Measurements from ENCODE around the gene HPN.

HPN gene

DNA sequence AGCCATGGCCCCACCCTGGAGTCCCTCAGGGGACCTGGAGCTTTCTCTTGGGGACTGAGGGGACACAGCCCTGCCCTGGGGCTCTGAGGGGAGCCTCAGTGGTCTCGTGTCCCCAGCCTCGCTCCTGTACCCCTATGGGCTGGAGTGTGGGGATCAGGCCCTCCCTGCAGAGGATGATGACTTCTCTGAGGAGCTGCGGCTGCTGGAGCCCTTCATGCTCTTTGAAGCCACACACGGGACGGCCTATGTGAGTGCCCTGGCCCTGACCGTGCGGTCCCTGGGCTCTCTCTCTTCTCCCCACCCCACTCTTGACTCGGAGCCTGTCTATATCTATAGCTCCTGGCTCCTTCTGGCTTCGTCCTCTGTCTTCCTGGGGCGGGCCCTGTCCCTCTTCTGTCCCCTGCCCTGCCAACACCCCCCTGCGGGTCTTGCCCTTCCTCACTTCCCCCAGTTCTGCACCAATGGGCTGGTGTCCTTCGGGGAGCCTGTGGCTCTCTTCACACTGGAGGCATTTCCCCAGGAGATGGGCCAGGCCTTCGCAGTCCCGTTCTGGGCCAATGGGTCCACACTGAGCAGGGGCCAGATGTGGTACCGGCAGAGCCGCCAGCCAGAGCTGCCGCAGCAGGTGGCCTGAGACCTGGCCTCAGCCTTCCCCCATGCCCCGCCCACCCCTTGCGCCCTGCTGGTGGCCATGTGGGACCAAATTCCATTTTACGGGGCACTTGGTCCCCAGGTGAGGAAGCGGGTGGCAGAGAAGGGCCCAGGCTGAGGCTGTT lies 33.1 kb downstream of the HPN start:
- Histone ChIP-seq H3K9me3 (ENCODE audit: insufficient read depth, low read length) (no peaks in the 10 kb centered on the region; the same call in 1 of the 2 replicates), H4K20me1 (ENCODE audit: low read depth, low read length) (no peaks in the 10 kb centered on the region), H3K27me3 (ENCODE audit: low read length) (no peaks in the 10 kb centered on the region), H3K4me3 (ENCODE audit: insufficient read depth, low read length, poor library complexity, severe bottlenecking) (no peak overlapping the region), H3K27ac (ENCODE audit: low read depth, low read length) (no peak overlapping the region), H3F3A (ENCODE audit: insufficient read depth) (0 out of 2 replicates have a peak, but pooled peaks cover 3% of the 10 kb centered on the region), H2AFZ (ENCODE audit: low read depth, low read length, severe bottlenecking) (no peak overlapping the region), H3K79me2 (ENCODE audit: insufficient read depth, low read length) (no peaks in the 10 kb centered on the region), H3K9ac (ENCODE audit: low read length) (no peak overlapping the region), H3K9me2 (replicated peaks; ENCODE audit: insufficient read depth, low read length) (no peaks in the 10 kb centered on the region), H3K36me3 (ENCODE audit: low read length) (no peaks in the 10 kb centered on the region), H3K4me2 (ENCODE audit: low read depth, low read length, poor library complexity, severe bottlenecking) (no peak overlapping the region)
- no peak for TF ChIP-seq CTCF (IDR thresholded peaks at IDR 0.05; ENCODE audit: insufficient read depth, low read length, poor library complexity, severe bottlenecking)
- no peak for TF ChIP-seq EZH2phosphoT487 (conservative IDR thresholded peaks at IDR 0.05; ENCODE audit: low read length)

DNA sequence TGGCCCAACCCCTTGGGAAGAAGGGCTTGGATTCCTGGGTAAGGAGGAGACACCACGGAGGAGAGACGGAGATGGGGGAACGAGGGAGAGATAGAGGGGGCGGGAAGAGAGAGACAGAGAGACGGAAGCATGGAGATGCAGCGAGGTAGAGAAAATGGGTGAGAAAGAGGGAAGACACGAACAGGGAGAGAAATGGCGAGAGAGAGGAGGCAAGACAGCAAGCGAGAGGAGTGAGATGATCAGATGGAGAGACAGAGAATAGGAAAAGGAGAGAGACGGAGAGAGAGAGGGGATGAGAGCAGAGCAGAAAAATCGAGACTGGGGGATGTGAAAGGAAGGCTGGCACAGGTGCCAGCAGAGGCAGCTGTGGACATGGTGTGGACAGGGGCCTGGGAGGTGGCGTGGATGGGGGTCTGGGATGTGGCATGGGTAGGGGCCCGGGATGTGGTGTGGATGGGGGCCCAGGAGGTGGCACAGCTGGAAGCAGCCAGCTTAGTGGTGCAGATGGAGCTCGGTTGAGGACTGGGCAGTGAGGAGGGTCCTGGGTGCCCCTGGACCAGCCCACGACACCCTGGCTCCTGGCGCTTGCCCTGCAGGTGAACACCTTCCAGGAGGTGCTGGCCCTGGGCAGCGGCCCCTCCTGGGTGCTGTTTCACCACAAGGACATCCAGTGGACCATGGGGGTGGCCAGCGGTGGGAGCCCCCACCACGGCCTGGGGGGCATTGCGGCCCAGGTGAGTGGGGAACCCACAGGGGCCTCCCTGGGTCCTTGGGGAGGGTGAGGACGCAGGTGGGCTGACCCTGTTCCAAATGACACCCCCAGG lies 33.9 kb downstream of the HPN start:
- Histone ChIP-seq H2AFZ (ENCODE audit: low read depth, low read length, severe bottlenecking) (no peak overlapping the region), H3K27ac (ENCODE audit: low read depth, low read length) (no peak overlapping the region), H3K4me2 (ENCODE audit: low read depth, low read length, poor library complexity, severe bottlenecking) (no peak overlapping the region), H4K20me1 (ENCODE audit: low read depth, low read length) (no peaks in the 10 kb centered on the region), H3K9ac (ENCODE audit: low read length) (no peak overlapping the region), H3F3A (ENCODE audit: insufficient read depth) (0 out of 2 replicates have a peak, but pooled peaks cover 3% of the 10 kb centered on the region), H3K9me3 (ENCODE audit: insufficient read depth, low read length) (no peaks in the 10 kb centered on the region; the same call in 1 of the 2 replicates), H3K4me3 (ENCODE audit: insufficient read depth, low read length, poor library complexity, severe bottlenecking) (no peak overlapping the region), H3K79me2 (ENCODE audit: insufficient read depth, low read length) (no peaks in the 10 kb centered on the region), H3K27me3 (ENCODE audit: low read length) (no peaks in the 10 kb centered on the region), H3K36me3 (ENCODE audit: low read length) (no peaks in the 10 kb centered on the region), H3K9me2 (replicated peaks; ENCODE audit: insufficient read depth, low read length) (no peaks in the 10 kb centered on the region)
- TF ChIP-seq CTCF (IDR thresholded peaks at IDR 0.05; ENCODE audit: insufficient read depth, low read length, poor library complexity, severe bottlenecking) (no peak), EZH2phosphoT487 (conservative IDR thresholded peaks at IDR 0.05; ENCODE audit: low read length) (no peak)

GRCh38 chr19:35076026-35076370 lies 34.5 kb downstream of the HPN start:
- Histone ChIP-seq H3F3A (ENCODE audit: insufficient read depth) (no peaks in the 10 kb centered on the region), H3K27ac (ENCODE audit: low read depth, low read length) (no peak overlapping the region), H3K36me3 (ENCODE audit: low read length) (no peaks in the 10 kb centered on the region), H3K9me2 (replicated peaks; ENCODE audit: insufficient read depth, low read length) (no peaks in the 10 kb centered on the region), H3K9ac (ENCODE audit: low read length) (no peak overlapping the region), H3K79me2 (ENCODE audit: insufficient read depth, low read length) (no peaks in the 10 kb centered on the region), H4K20me1 (ENCODE audit: low read depth, low read length) (no peaks in the 10 kb centered on the region), H3K9me3 (ENCODE audit: insufficient read depth, low read length) (no peaks in the 10 kb centered on the region), H3K27me3 (ENCODE audit: low read length) (no peaks in the 10 kb centered on the region), H3K4me3 (ENCODE audit: insufficient read depth, low read length, poor library complexity, severe bottlenecking) (no peak overlapping the region), H3K4me2 (ENCODE audit: low read depth, low read length, poor library complexity, severe bottlenecking) (no peak overlapping the region), H2AFZ (ENCODE audit: low read depth, low read length, severe bottlenecking) (no peak overlapping the region)
- TF ChIP-seq CTCF (IDR thresholded peaks at IDR 0.05; ENCODE audit: insufficient read depth, low read length, poor library complexity, severe bottlenecking) (no peak), EZH2phosphoT487 (conservative IDR thresholded peaks at IDR 0.05; ENCODE audit: low read length) (no peak)

Measured in SU-DHL-6 (cell line).